ENCODE data around the gene KRT31.

GRCh38 chr17:41391535-41391934 lies 5.9 kb downstream of the KRT31 start:
- TF ChIP-seq EZH2 (IDR thresholded peaks at IDR 0.05; ENCODE audit: borderline replicate concordance, insufficient read depth, low read depth, low read length, poor library complexity, severe bottlenecking) (no peak), CTCF (IDR thresholded peaks at IDR 0.05) (no peak)

Measured in B cell (primary cell).